Neural progenitor cell (in vitro differentiated cells): ENCODE results near the gene KCNT1. TPM values are rescaled to one million over a fixed set of nuclear protein-coding genes. Genes with fewer than 3 reads are reported as not detected.

Source experiments
- DNase-seq: peaks from one replicate; pipeline ENCODE4 v3.0.0-alpha.2; 2016; ENCODE audit warnings: low spot score
- H2AFZ ChIP-seq: fragments of 200-600 bp; sonication (generic); replicated peaks from 2 replicates; pipeline ENCODE4 v1.6.1; 2016; ENCODE audit warnings: antibody characterized with exemption
- H3F3A ChIP-seq: fragments of 200-600 bp; sonication (generic); 2 replicates; pipeline ENCODE4 v1.6.1; 2016; ENCODE audit warnings: antibody characterized with exemption, low read depth
- H3K27ac ChIP-seq: fragments of 200-600 bp; sonication (generic); 2 replicates; pipeline ENCODE4 v1.5.1; 2016; ENCODE audit warnings: mild to moderate bottlenecking
- H3K27me3 ChIP-seq: fragments of 200-600 bp; sonication (generic); 2 replicates; pipeline ENCODE4 v1.6.1; 2016; ENCODE audit warnings: mild to moderate bottlenecking, moderate library complexity
- H3K36me3 ChIP-seq: fragments of 200-600 bp; sonication (generic); 2 replicates; pipeline ENCODE4 v1.5.1; 2016
- H3K4me1 ChIP-seq: fragments of 200-600 bp; sonication (generic); 2 replicates; pipeline ENCODE4 v1.6.1; 2016; ENCODE audit warnings: mixed run types
- H3K4me2 ChIP-seq: fragments of 200-600 bp; sonication (generic); 2 replicates; pipeline ENCODE4 v1.6.1; 2016
- H3K4me3 ChIP-seq: fragments of 200-600 bp; sonication (generic); 2 replicates; pipeline ENCODE4 v1.5.1; 2016
- H3K79me2 ChIP-seq: fragments of 200-600 bp; sonication (generic); 2 replicates; pipeline ENCODE4 v1.6.1; 2016; ENCODE audit warnings: low read depth
- H3K9ac ChIP-seq: fragments of 200-600 bp; sonication (generic); 2 replicates; pipeline ENCODE4 v1.6.1; 2016
- H3K9me3 ChIP-seq: fragments of 200-600 bp; sonication (generic); 2 replicates; pipeline ENCODE4 v1.5.1; 2016; ENCODE audit warnings: low read depth
- H4K20me1 ChIP-seq: fragments of 200-600 bp; sonication (generic); 2 replicates; pipeline ENCODE4 v1.6.1; 2016; ENCODE audit warnings: low read depth
- H3K27ac Mint-ChIP-seq: 3 replicates; pipeline ENCODE4 v1.8.0; 2021; ENCODE audit warnings: mixed read lengths
- H3K27me3 Mint-ChIP-seq: 2 replicates; pipeline ENCODE4 v1.8.0; 2022; ENCODE audit warnings: low read depth, mild to moderate bottlenecking, inconsistent platforms, moderate library complexity, mixed read lengths; ENCODE audit not compliant: insufficient read depth
- H3K36me3 Mint-ChIP-seq: 3 replicates; pipeline ENCODE4 v1.8.0; 2021; ENCODE audit warnings: mixed read lengths
- H3K4me1 Mint-ChIP-seq: 3 replicates; pipeline ENCODE4 v1.8.0; 2021; ENCODE audit warnings: mixed read lengths
- H3K4me3 Mint-ChIP-seq: 3 replicates; pipeline ENCODE4 v1.8.0; 2021; ENCODE audit warnings: mild to moderate bottlenecking, moderate library complexity, mixed read lengths
- H3K9me3 Mint-ChIP-seq: 3 replicates; pipeline ENCODE4 v1.8.0; 2020; ENCODE audit warnings: mixed read lengths
- EZH2 ChIP-seq: fragments of 200-600 bp; sonication (generic); IDR thresholded peaks from 2 replicates; pipeline ENCODE4 v1.6.1; 2017; ENCODE audit warnings: antibody characterized with exemption, mild to moderate bottlenecking, moderate library complexity
- EZH2phosphoT487 ChIP-seq: fragments of 200-600 bp; sonication (generic); IDR thresholded peaks from 2 replicates; pipeline ENCODE4 v1.6.1; 2017; ENCODE audit warnings: antibody characterized with exemption
- total RNA-seq: library from RNA; depleted of rRNA; stranded (reverse); fragments of >200 nt; gene quantifications from 2 replicates; pipeline ENCODE4 v1.2.3, GENCODE V29; 2015; ENCODE audit warnings: low replicate concordance
- TF ChIP-seq, protein P1 (sequence below): fragments of 200-600 bp; sonication (generic); IDR thresholded peaks from 2 replicates; pipeline ENCODE4 v1.5.1; 2017; ENCODE audit warnings: antibody characterized with exemption, mild to moderate bottlenecking

KCNT1 gene
- total RNA-seq, 1 donor from 2014 or later = not detected

DNA sequence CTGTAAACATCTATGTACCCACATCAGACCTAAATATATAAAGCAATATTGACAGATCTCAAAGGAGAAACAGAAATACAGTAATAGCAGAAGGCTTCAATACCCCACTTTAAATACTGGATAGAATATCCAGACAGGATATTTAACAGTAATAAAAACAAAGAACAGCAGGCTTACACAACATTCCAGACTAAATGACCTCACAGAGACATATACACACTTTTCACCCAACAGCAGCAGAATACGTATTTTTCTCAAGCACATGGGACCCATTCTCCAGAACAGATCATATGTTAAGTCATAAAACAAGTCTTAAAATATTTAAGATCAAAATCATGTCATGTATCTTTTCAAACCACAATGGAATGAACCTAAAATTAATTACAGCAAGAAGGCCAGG, 128.5 kb downstream of the KCNT1 start:
- H3K4me3 Mint-ChIP-seq = no peak overlapping the region
- H3K9ac ChIP-seq = no peak overlapping the region
- peaks cover 92% of the 10 kb centered on the region for H3K79me2 ChIP-seq
- H3K27ac Mint-ChIP-seq = no peak overlapping the region
- H3K36me3 ChIP-seq = no peaks in the 10 kb centered on the region
- H3K27me3 ChIP-seq = no peaks in the 10 kb centered on the region
- H3K4me2 ChIP-seq = no peak overlapping the region
- H3K9me3 ChIP-seq = no peaks in the 10 kb centered on the region
- H2AFZ ChIP-seq = no peak overlapping the region
- H3F3A ChIP-seq = no peaks in the 10 kb centered on the region
- TF ChIP-seq EZH2phosphoT487 (no peak), EZH2 (no peak)
- TF ChIP-seq, protein P1, sequence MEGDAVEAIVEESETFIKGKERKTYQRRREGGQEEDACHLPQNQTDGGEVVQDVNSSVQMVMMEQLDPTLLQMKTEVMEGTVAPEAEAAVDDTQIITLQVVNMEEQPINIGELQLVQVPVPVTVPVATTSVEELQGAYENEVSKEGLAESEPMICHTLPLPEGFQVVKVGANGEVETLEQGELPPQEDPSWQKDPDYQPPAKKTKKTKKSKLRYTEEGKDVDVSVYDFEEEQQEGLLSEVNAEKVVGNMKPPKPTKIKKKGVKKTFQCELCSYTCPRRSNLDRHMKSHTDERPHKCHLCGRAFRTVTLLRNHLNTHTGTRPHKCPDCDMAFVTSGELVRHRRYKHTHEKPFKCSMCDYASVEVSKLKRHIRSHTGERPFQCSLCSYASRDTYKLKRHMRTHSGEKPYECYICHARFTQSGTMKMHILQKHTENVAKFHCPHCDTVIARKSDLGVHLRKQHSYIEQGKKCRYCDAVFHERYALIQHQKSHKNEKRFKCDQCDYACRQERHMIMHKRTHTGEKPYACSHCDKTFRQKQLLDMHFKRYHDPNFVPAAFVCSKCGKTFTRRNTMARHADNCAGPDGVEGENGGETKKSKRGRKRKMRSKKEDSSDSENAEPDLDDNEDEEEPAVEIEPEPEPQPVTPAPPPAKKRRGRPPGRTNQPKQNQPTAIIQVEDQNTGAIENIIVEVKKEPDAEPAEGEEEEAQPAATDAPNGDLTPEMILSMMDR = no peak
- H3K4me1 Mint-ChIP-seq = no peaks in the 10 kb centered on the region
- H3K27me3 Mint-ChIP-seq = peaks cover 2% of the 10 kb centered on the region
- no peaks in the 10 kb centered on the region for H3K4me1 ChIP-seq
- H3K36me3 Mint-ChIP-seq = peaks cover 46% of the 10 kb centered on the region
- peaks cover 27% of the 10 kb centered on the region for H4K20me1 ChIP-seq
- no peak overlapping the region for H3K4me3 ChIP-seq
- peaks cover 9% of the 10 kb centered on the region for H3K9me3 Mint-ChIP-seq
- H3K27ac ChIP-seq = no peak overlapping the region
- no peak for DNase-seq

DNA sequence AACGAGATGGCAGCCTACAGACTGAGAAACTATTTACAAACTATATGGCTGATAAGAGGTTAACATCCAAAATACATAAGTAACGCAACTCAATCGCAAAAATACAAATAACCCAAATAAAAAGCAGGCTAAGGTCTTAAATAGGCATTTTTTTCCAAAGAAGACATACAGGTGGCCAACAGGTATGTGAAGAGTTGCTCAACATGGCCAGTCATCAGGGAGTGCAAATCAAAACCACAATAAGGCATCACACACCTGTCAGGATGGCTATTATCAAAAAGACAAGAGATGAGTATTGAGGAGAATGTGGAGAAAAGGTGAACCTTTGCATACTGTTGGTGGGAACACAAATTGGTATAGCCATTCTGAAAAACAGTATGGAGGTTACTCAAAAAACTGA, 131.9 kb downstream of the KCNT1 start:
- H3K36me3 Mint-ChIP-seq = peaks cover 37% of the 10 kb centered on the region
- Histone ChIP-seq H3K9me3 (no peaks in the 10 kb centered on the region), H3K79me2 (peaks cover 93% of the 10 kb centered on the region), H3F3A (no peaks in the 10 kb centered on the region), H3K36me3 (no peaks in the 10 kb centered on the region), H3K27ac (no peak overlapping the region), H4K20me1 (no peaks in the 10 kb centered on the region), H3K4me2 (no peak overlapping the region), H3K4me1 (no peaks in the 10 kb centered on the region), H3K9ac (no peak overlapping the region), H2AFZ (no peak overlapping the region), H3K4me3 (no peak overlapping the region), H3K27me3 (no peaks in the 10 kb centered on the region)
- H3K9me3 Mint-ChIP-seq = peaks cover 2% of the 10 kb centered on the region
- H3K4me1 Mint-ChIP-seq = no peaks in the 10 kb centered on the region
- TF ChIP-seq EZH2phosphoT487 (no peak), EZH2 (no peak)
- TF ChIP-seq, protein P1 = no peak
- no peak overlapping the region for H3K4me3 Mint-ChIP-seq
- peaks cover 2% of the 10 kb centered on the region for H3K27me3 Mint-ChIP-seq
- DNase-seq = no peak
- H3K27ac Mint-ChIP-seq = no peak overlapping the region

DNA sequence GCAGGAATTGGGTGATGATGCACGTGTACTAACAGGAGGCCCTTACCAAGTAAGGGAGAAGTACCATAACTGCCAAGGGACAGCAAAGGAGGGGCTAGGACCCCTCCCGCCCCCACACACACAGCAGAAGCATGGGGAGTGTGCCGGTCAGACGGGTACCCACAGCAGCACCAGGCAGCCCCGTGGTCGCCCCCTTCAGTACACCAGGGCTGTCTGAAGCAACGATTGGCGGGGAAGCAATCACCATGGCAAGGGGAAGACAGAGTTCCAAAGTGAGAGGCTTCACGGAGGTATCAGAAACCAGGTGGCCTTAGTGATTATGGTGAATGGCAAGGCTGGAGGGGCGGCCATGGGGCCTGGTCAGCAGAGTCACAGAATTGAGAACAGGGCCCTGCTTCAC, 133.1 kb downstream of the KCNT1 start:
- H3K4me1 Mint-ChIP-seq = no peaks in the 10 kb centered on the region
- no peak overlapping the region for H3K27ac Mint-ChIP-seq
- no peak overlapping the region for H3K4me3 ChIP-seq
- H3K9ac ChIP-seq = no peak overlapping the region
- H3F3A ChIP-seq = no peaks in the 10 kb centered on the region
- no peaks in the 10 kb centered on the region for H3K27me3 ChIP-seq
- no peak overlapping the region for H3K4me3 Mint-ChIP-seq
- TF ChIP-seq EZH2 = no peak
- TF ChIP-seq EZH2phosphoT487 = no peak
- TF ChIP-seq, protein P1 = no peak
- no peak for DNase-seq
- peaks cover 2% of the 10 kb centered on the region for H3K27me3 Mint-ChIP-seq
- no peak overlapping the region for H3K4me2 ChIP-seq
- no peak overlapping the region for H2AFZ ChIP-seq
- H4K20me1 ChIP-seq = peaks cover 1% of the 10 kb centered on the region
- peaks cover 33% of the 10 kb centered on the region for H3K36me3 Mint-ChIP-seq
- no peaks in the 10 kb centered on the region for H3K4me1 ChIP-seq
- H3K36me3 ChIP-seq = no peaks in the 10 kb centered on the region
- H3K9me3 Mint-ChIP-seq = no peaks in the 10 kb centered on the region
- H3K79me2 ChIP-seq = peaks cover 94% of the 10 kb centered on the region
- H3K9me3 ChIP-seq = no peaks in the 10 kb centered on the region
- no peak overlapping the region for H3K27ac ChIP-seq
